OCI-LY3 (cell line): ENCODE results near the gene SLC22A4.

ENCODE experiments used
- EZH2phosphoT487 ChIP-seq: fragments of 200-600 bp; shearing (Covaris generic); IDR thresholded peaks from 2 replicates; pipeline ENCODE4 v1.6.1; 2018; ENCODE audit warnings: antibody characterized with exemption, mixed run types, low read depth
- TF ChIP-seq, protein P1 (sequence below): fragments of 200-600, 300-600 bp; sonication (generic); IDR thresholded peaks from 2 replicates; pipeline ENCODE4 v1.5.1; 2014; ENCODE audit warnings: antibody characterized with exemption, low read length, low read depth

- TF ChIP-seq, protein P1, sequence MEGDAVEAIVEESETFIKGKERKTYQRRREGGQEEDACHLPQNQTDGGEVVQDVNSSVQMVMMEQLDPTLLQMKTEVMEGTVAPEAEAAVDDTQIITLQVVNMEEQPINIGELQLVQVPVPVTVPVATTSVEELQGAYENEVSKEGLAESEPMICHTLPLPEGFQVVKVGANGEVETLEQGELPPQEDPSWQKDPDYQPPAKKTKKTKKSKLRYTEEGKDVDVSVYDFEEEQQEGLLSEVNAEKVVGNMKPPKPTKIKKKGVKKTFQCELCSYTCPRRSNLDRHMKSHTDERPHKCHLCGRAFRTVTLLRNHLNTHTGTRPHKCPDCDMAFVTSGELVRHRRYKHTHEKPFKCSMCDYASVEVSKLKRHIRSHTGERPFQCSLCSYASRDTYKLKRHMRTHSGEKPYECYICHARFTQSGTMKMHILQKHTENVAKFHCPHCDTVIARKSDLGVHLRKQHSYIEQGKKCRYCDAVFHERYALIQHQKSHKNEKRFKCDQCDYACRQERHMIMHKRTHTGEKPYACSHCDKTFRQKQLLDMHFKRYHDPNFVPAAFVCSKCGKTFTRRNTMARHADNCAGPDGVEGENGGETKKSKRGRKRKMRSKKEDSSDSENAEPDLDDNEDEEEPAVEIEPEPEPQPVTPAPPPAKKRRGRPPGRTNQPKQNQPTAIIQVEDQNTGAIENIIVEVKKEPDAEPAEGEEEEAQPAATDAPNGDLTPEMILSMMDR, result no peak
- no peak for TF ChIP-seq EZH2phosphoT487
These were observed 26.9 kb upstream of the SLC22A4 start for GRCh38 chr5:132267166-132267739.
